GM12874 (cell line): ENCODE measurements around the gene EGFL7.

ENCODE experiments used
- TF ChIP-seq, protein P1 (sequence below): IDR thresholded peaks from 2 replicates; pipeline ENCODE4 v1.5.1; 2011; ENCODE audit warnings: low read depth, mild to moderate bottlenecking, control low read depth, low read length, moderate library complexity; ENCODE audit not compliant: insufficient read depth

Gene EGFL7

DNA sequence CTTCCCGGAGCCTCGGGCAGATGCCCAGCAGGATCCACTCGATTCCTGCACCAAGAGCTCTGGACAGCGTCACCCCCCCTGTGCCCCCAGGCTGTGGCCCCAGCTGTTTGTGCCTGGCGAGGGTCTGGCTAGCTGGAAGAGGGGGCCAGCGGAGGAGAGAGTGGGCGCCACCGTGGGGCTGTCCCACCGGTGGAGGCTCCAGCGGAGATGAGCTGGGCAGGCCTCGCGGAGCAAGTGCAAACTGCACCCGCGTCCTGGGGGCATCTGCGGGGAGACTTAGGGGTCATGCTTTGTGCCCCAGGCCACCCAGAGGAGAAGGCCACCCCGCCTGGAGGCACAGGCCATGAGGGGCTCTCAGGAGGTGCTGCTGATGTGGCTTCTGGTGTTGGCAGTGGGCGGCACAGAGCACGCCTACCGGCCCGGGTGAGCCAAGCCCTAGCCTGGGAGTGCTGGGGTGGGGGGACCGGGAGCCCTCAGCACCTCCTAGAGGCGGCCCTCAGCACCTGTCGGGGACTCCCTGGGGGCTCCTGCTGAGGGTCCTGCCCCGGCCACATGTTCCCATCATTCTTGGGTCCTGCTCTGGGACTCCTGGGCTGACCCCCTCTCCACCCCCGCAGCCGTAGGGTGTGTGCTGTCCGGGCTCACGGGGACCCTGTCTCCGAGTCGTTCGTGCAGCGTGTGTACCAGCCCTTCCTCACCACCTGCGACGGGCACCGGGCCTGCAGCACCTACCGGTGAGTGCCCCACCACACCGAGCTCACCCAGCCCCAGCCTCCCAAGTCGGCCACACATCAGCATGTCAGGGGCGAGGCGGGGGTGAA is 5.4 kb downstream of the EGFL7 start:
- TF ChIP-seq, protein P1, sequence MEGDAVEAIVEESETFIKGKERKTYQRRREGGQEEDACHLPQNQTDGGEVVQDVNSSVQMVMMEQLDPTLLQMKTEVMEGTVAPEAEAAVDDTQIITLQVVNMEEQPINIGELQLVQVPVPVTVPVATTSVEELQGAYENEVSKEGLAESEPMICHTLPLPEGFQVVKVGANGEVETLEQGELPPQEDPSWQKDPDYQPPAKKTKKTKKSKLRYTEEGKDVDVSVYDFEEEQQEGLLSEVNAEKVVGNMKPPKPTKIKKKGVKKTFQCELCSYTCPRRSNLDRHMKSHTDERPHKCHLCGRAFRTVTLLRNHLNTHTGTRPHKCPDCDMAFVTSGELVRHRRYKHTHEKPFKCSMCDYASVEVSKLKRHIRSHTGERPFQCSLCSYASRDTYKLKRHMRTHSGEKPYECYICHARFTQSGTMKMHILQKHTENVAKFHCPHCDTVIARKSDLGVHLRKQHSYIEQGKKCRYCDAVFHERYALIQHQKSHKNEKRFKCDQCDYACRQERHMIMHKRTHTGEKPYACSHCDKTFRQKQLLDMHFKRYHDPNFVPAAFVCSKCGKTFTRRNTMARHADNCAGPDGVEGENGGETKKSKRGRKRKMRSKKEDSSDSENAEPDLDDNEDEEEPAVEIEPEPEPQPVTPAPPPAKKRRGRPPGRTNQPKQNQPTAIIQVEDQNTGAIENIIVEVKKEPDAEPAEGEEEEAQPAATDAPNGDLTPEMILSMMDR: no peak

DNA sequence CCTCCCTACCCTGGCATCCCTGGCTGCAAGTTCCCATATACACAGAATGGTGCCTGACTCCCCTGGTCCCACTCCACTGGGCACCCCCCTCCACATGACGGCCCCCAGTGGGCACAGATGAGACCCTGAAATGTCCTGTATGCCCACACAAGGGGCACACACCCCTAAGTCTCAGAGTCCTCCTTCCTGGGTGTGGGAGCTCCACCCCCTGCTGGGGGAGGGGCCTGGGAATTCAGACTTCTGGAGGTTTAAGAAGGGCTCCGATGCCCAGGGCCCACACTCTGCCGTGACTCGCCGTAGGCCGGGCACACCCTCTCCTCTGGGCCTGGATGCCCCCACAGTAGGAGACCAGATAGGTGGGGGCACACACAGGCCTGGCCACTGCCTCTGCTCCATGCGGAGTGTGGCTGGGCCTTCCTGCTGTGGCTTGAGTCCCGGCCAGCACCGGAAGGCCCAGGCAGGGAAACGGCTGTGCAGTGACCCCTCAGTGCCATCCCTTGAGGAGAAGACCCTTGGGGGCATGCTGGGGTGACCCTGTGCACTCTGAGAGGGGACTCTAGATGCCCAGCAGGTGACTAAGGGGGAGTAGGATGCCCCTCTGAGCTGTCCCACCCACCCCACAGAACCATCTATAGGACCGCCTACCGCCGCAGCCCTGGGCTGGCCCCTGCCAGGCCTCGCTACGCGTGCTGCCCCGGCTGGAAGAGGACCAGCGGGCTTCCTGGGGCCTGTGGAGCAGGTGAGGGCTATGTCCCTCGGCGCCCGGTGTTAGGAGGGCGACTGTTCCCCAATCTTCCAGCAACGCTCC is 6.5 kb downstream of the EGFL7 start:
- TF ChIP-seq, protein P1: no peak

DNA sequence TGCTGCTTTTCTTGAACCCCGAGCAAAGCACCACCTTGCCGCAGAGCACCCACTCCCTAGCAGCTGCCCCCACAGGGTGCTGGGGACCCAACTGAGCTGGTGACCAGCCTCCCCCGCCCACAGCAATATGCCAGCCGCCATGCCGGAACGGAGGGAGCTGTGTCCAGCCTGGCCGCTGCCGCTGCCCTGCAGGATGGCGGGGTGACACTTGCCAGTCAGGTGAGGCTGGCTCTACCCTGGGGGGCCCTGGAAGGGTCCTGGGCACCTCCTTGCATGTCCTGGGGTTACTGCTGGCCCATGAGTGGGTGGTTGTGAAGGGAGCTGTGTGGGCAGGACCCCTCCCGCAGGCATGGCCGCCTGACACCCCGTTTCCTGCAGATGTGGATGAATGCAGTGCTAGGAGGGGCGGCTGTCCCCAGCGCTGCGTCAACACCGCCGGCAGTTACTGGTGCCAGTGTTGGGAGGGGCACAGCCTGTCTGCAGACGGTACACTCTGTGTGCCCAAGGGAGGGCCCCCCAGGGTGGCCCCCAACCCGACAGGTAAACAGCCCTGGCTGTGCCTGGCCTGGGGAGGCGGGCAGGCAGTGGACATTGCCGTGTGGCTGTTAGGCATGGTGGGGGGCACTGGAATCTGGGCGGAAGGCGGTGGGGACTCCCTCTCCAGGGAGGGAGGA is 7.2 kb downstream of the EGFL7 start:
- TF ChIP-seq, protein P1: no peak

DNA sequence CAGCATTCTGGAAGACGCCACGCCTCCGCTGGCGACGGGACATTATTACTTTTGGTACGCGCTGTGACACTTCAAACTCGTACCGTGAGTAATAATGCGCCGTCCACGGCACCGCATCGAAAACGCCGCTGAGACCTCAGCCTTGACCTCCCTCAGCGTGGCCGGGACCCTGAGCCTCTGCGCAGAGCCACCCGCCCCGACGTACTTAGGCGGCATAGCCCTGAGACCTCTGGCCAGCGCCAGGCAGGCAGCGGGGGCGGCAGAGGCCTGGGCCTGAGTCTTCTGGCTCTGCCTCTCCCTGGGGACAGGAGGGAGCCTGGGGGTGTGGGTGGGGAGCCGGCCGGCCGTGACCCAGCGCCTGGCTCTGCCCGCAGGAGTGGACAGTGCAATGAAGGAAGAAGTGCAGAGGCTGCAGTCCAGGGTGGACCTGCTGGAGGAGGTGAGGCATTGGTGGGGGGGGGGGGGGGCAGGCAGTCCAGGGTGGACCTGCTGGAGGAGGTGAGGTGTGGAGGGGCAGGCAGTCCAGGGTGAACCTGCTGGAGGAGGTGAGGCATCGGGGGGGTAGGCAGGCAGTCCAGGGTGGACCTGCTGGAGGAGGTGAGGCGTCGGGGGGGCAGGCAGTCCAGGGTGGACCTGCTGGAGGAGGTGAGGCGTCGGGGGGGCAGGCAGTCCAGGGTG is 8.0 kb downstream of the EGFL7 start:
- TF ChIP-seq, protein P1: no peak

DNA sequence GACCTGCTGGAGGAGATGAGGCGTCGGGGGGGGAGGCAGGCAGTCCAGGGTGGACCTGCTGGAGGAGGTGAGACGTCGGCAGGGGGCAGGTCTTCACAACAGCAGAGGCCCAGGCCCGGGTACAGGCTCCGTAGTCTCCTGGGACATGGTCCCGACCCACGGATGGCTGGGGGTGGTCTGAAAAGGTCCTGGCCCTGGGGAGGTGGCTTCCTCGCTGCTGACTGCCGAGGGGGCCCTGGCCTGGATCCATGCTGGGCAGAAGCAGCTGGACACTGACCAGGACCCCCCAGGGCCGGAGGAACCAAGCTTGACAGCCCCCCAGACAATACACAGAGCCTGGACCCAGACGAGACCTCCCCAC is 8.5 kb downstream of the EGFL7 start:
- TF ChIP-seq, protein P1: no peak

DNA sequence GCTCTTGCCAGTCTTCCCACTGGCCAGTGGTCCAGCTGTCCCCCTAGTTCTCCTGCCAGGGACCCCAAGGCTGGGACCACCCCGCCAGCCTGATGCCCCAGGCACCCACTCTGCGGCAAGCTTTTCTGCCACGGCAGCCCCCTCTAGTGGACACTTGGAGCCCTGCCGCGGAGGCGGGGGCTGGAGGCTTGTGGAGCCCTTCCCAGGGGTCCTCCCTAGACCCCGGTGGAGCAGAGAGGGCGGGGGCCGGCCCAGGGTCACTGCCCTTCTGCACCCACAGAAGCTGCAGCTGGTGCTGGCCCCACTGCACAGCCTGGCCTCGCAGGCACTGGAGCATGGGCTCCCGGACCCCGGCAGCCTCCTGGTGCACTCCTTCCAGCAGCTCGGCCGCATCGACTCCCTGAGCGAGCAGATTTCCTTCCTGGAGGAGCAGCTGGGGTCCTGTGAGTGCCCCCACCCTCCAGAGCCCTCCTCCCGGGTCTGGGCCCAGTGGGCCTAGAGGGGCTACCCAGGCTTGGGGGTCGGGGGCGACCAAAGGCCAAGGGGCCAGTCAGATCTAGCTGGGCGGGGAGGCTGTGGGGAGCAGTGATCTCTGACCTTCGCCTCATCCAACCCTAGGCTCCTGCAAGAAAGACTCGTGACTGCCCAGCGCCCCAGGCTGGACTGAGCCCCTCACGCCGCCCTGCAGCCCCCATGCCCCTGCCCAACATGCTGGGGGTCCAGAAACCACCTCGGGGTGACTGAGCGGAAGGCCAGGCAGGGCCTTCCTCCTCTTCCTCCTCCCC is 9.1 kb downstream of the EGFL7 start:
- TF ChIP-seq, protein P1: peak; percentile 91
